ENCODE measurements around the gene SIPA1L3. TPM values are rescaled to one million over a fixed set of nuclear protein-coding genes. Genes with fewer than 3 reads are reported as not detected.

SIPA1L3 gene
- total and polyA plus RNA-seq, 2 experiments from 2014 or later: 15.7 to 54.1 TPM

- Mint-ChIP-seq H3K27ac (no peak overlapping the region), H3K27me3 (ENCODE audit: insufficient read depth, low read depth, poor library complexity) (peaks cover 2% of the 10 kb centered on the region), H3K4me1 (no peaks in the 10 kb centered on the region), H3K36me3 (ENCODE audit: low read depth) (peaks cover 9% of the 10 kb centered on the region; the same call in 2 of the 3 replicates), H3K9me3 (no peaks in the 10 kb centered on the region; the same call in 2 of the 3 replicates), H3K4me3 (no peak overlapping the region)
- H3K27ac ChIP-seq (ENCODE audit: low read depth): no peak overlapping the region
- no peaks in the 10 kb centered on the region for H4K20me1 ChIP-seq (replicated peaks; ENCODE audit: insufficient read depth)
- DNase-seq (ENCODE audit: low spot score) (no peak), ATAC-seq (no peak)
- TF ChIP-seq JUNB (IDR thresholded peaks at IDR 0.05; ENCODE audit: unreplicated experiment) (no peak), STAT1 (IDR thresholded peaks at IDR 0.05; ENCODE audit: unreplicated experiment) (no peak), ZNF462 (CRISPR knock-in tag; IDR thresholded peaks at IDR 0.05) (no peak), CTCF (conservative IDR thresholded peaks at IDR 0.05; ENCODE audit: low read depth in 2 of 2) (no peak), CREB1 (CRISPR knock-in tag; IDR thresholded peaks at IDR 0.05; ENCODE audit: low read depth) (no peak), POLR2AphosphoS5 (IDR thresholded peaks at IDR 0.05; ENCODE audit: low read depth) (no peak), EZH2 (IDR thresholded peaks at IDR 0.05; ENCODE audit: low read depth, unreplicated experiment) (no peak), REST (IDR thresholded peaks at IDR 0.05; ENCODE audit: unreplicated experiment) (no peak), ETS1 (IDR thresholded peaks at IDR 0.05) (no peak), EZH2phosphoT487 (IDR thresholded peaks at IDR 0.05; ENCODE audit: unreplicated experiment) (no peak), ZNF331 (CRISPR knock-in tag; IDR thresholded peaks at IDR 0.05; ENCODE audit: low read depth) (no peak), NANOG (IDR thresholded peaks at IDR 0.05; ENCODE audit: borderline replicate concordance) (no peak), ZNF114 (CRISPR knock-in tag; IDR thresholded peaks at IDR 0.05) (no peak)
- H3K27me3 ChIP-seq (ENCODE audit: insufficient read depth): no peaks in the 10 kb centered on the region
- H3K36me3 ChIP-seq (ENCODE audit: insufficient read depth): peaks cover 4% of the 10 kb centered on the region; the same call in 1 of the 2 replicates
- no peaks in the 10 kb centered on the region for H3F3A ChIP-seq (replicated peaks; ENCODE audit: low read depth)
- H3K9me2 ChIP-seq (ENCODE audit: insufficient read depth): no peaks in the 10 kb centered on the region
- H2AFZ ChIP-seq: no peak overlapping the region
- H3K4me3 ChIP-seq: no peak overlapping the region
- no peaks in the 10 kb centered on the region for H3K4me1 ChIP-seq (ENCODE audit: insufficient read depth)
- H3K4me2 ChIP-seq: no peak overlapping the region
- no peaks in the 10 kb centered on the region for H3K79me2 ChIP-seq (replicated peaks; ENCODE audit: insufficient read depth)
These were observed 182.4 kb downstream of the SIPA1L3 start for GRCh38 chr19:38089440-38089839.

All from GM23338 (cell line).